Stimulated activated CD8-positive, alpha-beta memory T cell treated with anti-CD3 and anti-CD28 coated beads, Interleukin-7, amount 100 ng/mL, for 4 hours (primary cell): ENCODE measurements around the gene TLE1.
"Not testable (repeated sequence)": the region's sequence is repeated elsewhere in the genome, so short reads cannot be mapped to it uniquely, and the experiment has no call there.

Experiments used
- DNase-seq, 2 donors: peaks; one replicate each; pipeline ENCODE4 v3.0.0-alpha.2; 2020; ENCODE audit warnings: low read depth in 2 of 2

The TLE1 gene

GRCh38 chr9:81652058-81652687 lies 37.2 kb downstream of the TLE1 start:
- DNase-seq = no peak

- DNase-seq = no peak
Measured at GRCh38 chr9:81650586-81651515, 38.5 kb downstream of the TLE1 start.

- DNase-seq = no peak
Measured at GRCh38 chr9:81649475-81650240, 39.7 kb downstream of the TLE1 start.

DNA sequence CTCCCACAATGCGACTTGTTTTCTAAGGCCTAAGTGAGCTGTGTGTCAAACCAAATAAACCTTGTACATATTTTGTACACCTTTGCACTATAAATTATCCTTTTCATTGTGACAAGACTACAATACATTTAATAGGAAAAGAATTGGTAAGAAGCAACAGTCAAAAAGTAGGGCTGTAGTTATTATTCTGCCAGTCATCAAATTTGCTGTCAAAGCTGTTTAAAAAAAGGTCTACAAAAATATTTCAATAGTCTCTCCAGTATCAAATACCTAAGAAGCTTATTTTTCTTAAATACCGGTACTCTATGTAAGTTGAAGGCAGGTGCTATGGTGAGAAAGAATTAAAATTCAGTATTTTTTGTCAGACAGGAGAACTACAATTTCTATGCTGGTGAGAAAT lies 40.5 kb downstream of the TLE1 start:
- DNase-seq = no peak

DNA sequence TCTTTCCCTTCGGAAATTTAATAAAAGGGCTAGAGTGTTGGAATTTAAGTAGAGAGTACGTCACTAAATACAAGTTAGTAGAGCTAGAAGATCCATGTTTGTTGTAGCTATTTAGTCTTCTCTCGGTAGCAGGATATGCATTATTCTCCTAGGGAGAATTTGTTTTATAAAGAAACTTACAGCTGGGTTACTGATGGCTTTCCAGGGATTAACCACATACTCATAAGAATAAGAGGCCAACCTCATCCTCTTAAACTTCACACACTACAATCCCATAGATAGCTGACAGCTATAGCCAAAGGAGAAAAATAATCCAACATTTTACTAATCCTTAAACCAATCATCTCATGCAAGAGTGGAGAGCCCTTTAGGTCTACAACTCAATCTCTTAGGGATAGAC lies 43.0 kb downstream of the TLE1 start:
- no peak for DNase-seq

DNA sequence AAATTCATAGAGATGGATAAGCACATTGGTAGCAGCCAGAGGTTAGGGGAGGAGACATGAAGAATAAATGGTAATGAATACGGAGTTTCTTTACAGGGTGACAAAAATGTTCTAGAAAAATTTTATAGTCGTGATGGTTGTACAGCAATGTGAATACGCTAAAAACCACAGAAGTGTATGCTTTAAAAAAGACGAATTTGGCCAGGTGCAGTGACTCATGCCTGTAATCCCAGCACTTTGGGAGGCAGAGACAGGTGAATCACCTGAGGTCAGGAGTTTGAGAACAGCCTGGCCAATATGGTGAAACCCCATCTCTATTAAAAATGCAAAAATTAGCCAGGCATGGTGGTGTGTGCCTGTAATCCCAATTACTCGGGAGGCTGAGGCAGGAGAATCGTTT lies 44.8 kb downstream of the TLE1 start:
- DNase-seq = not testable (repeated sequence)

GRCh38 chr9:81637276-81637675 lies 52.1 kb downstream of the TLE1 start:
- DNase-seq = no peak

- DNase-seq = no peak
Measured at GRCh38 chr9:81636255-81636599, 53.1 kb downstream of the TLE1 start.

GRCh38 chr9:81635521-81636254 lies 53.7 kb downstream of the TLE1 start:
- no peak for DNase-seq

- no peak for DNase-seq
Measured at GRCh38 chr9:81634915-81635516, 54.3 kb downstream of the TLE1 start.

GRCh38 chr9:81633952-81634854 lies 55.1 kb downstream of the TLE1 start:
- no peak for DNase-seq

DNA sequence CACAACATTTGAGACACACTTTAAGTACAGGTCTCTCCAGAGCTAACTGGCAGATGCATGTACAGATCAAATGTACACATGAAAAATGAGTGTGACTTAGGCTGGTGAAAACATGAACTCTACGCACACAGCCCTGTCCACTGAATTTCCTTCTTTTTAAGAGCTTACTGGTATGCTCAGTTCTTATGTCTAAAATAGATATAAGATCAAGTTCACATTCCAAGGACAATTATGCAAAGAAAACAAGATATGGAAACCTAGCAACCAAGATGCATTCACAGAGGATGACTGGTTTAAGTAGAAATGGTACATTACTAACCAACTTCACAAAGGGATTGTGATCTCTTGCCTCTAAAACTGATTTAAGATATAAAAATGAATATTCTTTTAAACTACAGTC lies 56.7 kb downstream of the TLE1 start:
- DNase-seq = no peak

- DNase-seq = no peak
Measured at GRCh38 chr9:81631218-81631745, 58.1 kb downstream of the TLE1 start.

DNA sequence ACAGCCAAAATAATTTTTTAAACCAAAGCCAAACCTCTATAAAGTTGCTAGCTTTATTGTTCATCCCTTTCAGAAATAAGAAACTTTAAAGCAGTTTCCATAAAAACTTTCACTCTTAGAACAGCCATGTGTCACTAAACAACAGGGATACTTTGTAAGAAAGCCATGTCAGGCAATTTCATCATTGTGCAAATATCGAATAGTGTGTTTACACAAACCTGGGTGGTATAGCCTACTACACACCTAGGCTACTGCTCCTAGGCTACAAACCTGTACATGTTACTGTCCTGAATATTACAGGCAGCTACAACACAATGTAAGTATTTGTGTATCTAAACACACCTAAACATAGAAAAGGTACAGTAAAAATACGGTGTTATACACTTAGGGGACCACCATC lies 59.9 kb downstream of the TLE1 start:
- DNase-seq = no peak

DNA sequence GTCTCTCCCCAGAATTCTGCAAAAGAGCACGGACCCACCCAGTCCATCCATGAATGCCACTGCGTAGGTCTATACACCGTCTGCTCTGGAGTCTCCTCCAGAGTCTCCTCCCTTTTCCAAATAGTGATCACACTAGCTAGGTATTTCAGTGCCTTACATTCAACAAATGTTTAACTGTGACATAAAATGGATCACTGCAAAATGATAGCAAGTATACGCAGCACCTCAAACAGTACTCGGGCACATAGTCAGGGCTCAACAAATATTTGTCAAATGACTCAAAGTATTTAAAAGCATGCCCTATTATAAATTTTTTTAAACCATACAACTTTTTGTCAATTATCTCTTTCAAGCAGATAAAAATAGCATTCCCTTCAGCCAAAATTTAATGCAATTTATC lies 60.5 kb downstream of the TLE1 start:
- no peak for DNase-seq

- no peak for DNase-seq
Measured at GRCh38 chr9:81627481-81627880, 61.9 kb downstream of the TLE1 start.

GRCh38 chr9:81626511-81626910 lies 62.8 kb downstream of the TLE1 start:
- DNase-seq = no peak

DNA sequence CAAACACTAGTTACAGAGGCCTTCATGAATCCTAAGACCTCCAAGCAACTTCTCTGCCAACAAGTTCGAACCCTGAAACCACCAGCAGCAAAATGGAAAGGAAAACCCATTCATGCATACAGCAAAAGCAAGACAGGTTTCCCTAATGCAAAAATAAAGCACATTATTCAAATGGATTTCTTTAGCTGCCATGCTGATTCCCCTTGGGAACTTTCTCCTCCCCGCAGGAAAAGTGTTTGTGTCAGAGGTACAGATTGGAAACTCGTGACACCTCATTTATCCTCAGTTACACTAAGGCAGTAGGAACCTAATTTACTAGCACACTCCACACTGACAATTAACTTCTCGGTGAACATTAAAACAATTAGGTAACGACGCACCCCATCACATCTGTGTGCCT lies 63.4 kb downstream of the TLE1 start:
- no peak for DNase-seq

DNA sequence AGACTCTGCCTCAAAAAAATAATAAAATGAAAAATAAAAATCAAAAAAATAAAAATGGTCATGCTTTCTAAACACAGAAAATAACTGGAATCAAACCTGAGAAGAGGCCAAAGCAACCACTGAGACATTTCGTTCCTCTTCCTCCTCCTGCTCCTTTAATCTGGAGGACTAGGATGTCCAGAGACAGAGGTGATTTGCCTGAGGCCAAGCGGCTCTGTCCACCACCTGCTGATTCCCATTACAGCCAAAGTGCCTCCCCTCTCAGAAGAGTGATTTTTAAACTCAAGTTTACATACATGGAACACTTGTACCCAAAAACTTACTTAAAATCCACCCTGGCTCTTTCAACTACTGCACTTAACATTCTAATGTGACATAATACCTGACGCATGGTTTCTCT lies 65.6 kb downstream of the TLE1 start:
- DNase-seq = no peak
